HFF-Myc (cell line): Measurements from ENCODE around the gene NLRP5.
"Not testable (repeated sequence)": the region's sequence is repeated elsewhere in the genome, so short reads cannot be mapped to it uniquely, and the experiment has no call there.

ENCODE experiments used
- DNase-seq: peaks from one replicate; pipeline ENCODE4 v3.0.0-alpha.2; 2011; ENCODE audit warnings: low read depth; ENCODE audit errors: extremely low read depth
- H3K4me3 ChIP-seq: replicated peaks from 2 replicates; pipeline ENCODE4 v1.5.1; 2011; ENCODE audit warnings: low read depth, mild to moderate bottlenecking, control low read depth, low read length
- TF ChIP-seq, protein P1 (sequence below): IDR thresholded peaks from 2 replicates; pipeline ENCODE4 v1.5.1; 2012; ENCODE audit warnings: mild to moderate bottlenecking, low read depth, low read length, control low read depth; ENCODE audit errors: missing control alignments

NLRP5 gene

DNA sequence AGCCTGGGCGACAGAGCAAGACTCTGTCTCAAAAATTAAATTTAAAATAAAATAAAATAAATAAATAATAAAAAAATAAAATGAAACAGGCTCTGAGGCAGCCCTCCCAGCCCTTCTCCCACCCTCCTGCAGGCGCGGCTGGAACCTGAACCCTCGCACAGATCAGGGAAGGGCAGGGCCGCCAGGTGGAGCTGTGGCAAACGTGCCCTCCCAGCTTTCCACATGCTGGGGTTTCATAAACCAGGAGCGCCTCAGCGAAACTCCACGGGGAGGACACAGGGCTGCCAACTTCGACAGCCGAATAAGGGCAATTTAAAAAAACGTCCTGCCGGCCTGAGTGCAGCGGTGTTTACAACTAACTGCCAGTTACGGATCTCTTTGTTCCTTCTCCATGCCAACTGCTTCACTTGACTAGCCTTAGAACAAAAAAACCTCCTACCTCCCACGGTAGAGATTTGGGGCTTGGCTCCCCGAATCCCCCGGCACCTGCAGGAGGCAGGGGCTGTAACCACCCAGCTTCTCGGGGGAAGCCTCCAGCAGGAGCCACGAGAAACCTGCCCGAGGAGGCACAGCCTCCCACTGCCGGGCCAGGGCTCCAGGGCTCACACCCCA, 118.6 kb downstream of the NLRP5 start:
- TF ChIP-seq, protein P1, sequence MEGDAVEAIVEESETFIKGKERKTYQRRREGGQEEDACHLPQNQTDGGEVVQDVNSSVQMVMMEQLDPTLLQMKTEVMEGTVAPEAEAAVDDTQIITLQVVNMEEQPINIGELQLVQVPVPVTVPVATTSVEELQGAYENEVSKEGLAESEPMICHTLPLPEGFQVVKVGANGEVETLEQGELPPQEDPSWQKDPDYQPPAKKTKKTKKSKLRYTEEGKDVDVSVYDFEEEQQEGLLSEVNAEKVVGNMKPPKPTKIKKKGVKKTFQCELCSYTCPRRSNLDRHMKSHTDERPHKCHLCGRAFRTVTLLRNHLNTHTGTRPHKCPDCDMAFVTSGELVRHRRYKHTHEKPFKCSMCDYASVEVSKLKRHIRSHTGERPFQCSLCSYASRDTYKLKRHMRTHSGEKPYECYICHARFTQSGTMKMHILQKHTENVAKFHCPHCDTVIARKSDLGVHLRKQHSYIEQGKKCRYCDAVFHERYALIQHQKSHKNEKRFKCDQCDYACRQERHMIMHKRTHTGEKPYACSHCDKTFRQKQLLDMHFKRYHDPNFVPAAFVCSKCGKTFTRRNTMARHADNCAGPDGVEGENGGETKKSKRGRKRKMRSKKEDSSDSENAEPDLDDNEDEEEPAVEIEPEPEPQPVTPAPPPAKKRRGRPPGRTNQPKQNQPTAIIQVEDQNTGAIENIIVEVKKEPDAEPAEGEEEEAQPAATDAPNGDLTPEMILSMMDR, result peak; percentile 49
- no peak overlapping the region for H3K4me3 ChIP-seq
- DNase-seq, result no peak

DNA sequence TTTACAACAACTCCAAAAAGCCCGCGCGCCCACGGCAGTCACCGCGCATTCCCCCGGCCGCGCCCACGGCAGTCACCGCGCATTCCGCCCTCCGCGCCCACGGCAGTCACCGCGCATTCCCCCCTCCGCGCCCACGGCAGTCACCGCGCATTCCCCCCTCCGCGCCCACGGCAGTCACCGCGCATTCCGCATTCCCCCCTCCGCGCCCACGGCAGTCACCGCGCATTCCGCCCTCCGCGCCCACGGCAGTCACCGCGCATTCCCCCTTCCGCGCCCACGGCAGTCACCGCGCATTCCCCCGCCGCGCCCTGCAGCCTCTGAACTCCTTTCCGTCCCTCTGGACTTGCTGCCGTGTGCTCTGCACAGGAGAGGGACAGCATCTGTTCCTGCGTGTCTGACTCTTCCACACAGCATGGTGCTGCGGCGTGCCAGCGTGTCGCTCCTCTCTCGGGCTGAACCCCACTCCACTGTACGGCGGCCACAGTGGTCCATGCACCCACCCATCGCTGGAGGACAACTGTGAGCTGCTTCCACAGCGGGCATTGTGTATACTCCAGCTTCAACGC, 119.3 kb downstream of the NLRP5 start:
- H3K4me3 ChIP-seq, DNase-seq: not testable (repeated sequence)

DNA sequence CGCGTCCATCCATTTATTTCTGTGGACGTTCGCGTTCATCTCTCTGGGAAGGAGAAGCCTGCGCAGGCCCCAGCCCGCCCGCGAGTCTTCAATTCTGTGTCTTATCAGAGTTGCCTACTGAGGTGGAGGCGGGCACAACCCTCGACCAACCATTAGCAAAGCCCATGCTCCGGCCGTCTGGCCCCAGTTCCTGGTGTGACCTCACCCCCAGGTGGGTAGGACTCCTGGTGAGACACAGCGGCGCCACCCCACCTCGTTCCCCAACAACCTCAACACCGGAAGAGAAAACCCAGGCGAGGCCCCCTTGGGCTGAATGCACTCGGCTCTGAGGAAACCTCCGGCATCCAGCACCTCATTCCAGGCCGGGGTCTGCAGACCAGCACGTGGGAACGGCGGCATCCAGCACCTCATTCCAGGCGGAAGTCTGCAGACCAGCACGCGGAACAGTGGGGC, 119.8 kb downstream of the NLRP5 start:
- no peak for DNase-seq
- no peak overlapping the region for H3K4me3 ChIP-seq
- TF ChIP-seq, protein P1, result no peak

DNA sequence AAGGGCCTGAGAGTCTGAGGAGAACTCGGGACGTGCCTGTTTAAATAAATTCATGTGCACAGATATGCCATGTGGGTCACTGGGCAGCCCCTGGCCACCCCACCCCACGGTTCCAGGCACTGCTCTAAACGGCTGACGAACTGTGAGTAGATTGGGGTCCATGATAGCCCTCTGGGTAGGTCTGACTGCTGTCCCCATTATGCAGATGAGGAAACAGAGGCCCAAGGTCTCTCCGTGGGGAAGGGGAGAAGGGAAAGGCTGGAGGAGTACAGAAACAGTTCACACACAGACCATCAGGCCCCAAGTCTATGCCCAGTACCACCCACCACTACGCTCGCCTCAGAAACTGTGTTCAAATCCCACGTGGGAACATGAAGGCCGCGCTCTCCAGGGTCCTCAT, 120.4 kb downstream of the NLRP5 start:
- no peak for DNase-seq
- no peak overlapping the region for H3K4me3 ChIP-seq
- TF ChIP-seq, protein P1, result no peak

DNA sequence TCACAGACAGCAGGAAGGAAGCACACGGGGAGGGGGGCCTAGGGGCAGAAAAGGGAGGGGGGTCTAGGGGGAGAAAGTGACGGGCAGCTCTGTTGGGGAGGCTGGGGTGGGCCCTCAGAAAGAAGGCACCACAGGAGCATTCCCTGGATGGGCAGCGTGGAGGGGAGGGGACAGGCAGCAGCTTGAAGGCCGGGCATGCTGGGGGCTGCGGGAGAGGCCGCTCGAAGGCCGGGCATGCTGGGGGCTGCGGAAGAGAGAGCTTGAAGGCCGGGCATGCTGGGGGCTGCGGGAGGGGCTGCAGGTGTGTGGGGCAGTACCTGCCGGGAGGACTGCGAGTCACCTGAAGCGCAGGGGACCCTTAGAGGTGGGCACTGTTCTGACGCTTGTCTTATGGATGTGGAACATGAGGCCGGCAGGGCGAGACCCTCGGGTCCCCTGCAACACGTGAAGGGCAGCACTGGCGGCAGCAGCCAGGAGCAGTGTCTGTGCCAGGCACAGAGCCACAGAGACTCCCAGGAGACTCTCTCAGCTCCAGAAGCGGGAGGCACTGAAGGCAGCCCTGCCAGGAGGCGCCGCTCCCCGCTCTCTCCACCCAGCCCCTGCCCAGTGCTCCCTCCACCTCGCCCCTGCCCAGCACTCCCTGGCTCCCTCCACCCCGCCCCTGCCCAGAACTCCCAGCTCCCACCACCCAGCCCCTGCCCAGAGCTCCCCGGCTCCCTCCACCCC, 121.2 kb downstream of the NLRP5 start:
- TF ChIP-seq, protein P1, result no peak
- H3K4me3 ChIP-seq, result no peak overlapping the region
- no peak for DNase-seq

DNA sequence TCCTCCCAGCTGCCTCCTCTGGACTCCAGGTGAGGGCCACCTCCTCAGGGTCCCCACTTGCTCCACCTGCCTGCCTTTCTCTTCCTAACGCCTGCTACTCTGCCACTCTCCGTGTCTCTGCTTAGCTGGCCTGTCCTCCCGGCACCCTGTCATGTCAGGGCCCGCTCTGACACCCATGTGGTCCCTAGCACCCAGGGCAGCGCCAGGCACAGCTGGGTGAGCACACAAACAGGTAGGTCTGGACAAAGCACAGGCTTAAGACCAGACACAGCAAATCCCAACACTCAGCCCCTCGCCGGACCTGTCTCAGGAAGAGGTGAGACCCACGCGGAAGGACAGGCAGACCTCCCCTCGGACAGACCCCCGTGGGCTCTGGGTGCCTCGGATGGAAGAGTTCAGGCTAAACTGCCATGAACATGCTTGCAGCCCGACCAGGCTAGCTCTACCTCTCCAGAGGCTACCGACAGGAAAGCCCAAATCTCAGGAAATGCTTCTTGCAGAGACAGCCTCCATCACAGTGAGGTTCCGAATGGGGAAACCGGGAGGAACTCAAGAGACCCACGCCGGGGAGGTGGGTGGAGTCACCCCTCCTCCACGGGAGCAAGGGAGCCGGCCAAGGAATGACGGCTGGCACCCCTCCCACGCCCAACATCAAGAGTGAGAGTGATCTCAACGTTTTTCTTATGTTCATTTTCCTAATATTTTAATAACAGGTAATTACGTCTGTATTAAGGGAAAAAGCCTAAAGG, 122.0 kb downstream of the NLRP5 start:
- DNase-seq, result no peak
- TF ChIP-seq, protein P1, result no peak
- H3K4me3 ChIP-seq, result no peak overlapping the region

DNA sequence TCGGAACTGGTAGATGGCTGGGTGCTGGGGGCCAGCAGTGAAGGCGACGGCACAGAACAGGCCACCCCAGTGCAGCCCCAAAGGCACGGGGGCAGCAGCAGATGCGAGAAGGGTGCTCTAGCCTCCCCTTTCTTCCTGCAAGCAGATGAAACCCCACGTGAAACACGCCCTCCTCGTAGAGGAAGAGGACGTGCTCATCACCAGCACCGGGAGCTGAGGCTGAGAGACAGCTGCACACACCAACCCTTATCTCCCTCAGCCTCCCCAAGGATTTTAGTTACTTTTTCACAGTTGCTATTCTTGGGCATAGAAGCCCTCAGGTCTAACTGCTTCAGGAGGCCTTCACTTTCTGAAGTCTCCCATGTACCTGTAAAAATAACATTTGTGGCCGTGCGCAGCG, 122.7 kb downstream of the NLRP5 start:
- no peak overlapping the region for H3K4me3 ChIP-seq
- TF ChIP-seq, protein P1, result no peak
- no peak for DNase-seq
